GM21515 (cell line): ENCODE data around the gene APAF1.
A peak's percentile ranks its signal among the peaks of the same experiment; 100 is the strongest.

Source experiments
- ATAC-seq: cut with Tn5 transposase; IDR thresholded peaks from one replicate; pipeline ENCODE4 v1.9.1; 2021; ENCODE audit not compliant: unreplicated experiment

Gene APAF1

GRCh38 chr12:98725476-98726247 is 80.6 kb downstream of the APAF1 start:
- ATAC-seq = no peak

GRCh38 chr12:98727196-98727595 is 82.1 kb downstream of the APAF1 start:
- no peak for ATAC-seq

DNA sequence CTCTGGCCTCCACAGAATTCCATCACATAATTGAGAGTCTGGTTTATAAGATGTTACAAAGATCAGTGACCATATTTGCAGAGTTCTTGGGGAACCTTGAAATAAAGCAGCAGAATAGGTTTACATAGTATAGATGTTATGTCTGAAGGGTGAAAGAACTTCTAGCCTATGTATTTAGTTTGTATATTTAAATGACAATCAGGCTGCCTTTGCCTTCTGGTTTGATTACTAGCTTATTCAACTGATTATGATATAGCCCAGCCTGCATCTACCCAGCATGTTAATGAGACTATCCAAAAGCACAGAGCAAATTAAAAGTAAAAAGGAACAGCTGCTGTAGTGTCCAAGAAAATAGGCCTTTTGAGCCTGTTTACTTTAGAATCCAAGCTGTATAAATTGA is 85.3 kb downstream of the APAF1 start:
- ATAC-seq = no peak

GRCh38 chr12:98733667-98734350 is 88.7 kb downstream of the APAF1 start:
- ATAC-seq = no peak

- no peak for ATAC-seq
Measured at GRCh38 chr12:98735821-98736220, 90.7 kb downstream of the APAF1 start.

DNA sequence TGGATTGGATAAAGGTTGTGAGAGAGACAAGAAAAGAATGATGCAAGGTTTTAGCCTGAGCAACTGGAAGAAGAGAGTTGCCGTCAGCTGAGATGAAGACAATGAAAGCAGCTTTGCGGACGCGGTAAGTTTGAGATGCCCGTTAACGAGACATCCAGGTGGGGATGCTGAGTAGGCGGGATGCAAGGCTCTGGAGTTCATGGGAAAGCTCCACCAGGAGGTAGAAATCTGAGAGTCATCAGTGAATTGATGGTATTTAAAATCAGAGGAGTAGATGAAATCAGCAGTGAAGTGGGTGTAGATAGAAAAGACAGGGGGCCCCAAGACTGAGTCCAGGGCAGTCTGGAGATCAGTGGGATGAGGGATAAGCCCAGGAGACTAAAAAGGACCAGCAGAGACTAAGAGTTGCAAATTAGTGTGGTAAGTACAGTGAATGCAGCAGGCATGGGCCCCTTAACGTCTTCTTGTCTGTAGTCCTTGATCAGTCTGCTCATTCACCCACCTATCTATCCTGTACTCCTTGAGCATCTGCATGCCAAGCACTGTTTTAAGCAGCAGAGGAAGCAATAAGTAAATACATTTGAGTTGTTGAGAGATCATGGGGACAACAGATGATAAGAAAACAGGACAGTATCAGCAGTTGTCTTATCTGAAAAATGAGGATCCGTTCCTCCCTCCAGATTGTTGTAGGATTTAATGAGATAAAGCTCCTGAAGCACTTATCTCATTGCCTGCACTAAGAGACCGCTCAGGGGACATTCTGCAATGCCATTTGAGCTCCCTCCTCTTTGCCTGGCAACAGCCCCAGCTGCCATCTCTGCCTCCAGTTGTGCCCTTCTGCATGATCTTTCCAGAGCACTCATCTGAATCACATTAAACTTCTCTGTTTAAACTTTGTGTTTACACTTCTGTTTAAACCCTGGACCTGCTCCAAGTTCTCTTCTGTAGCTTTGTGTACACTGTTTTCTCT is 91.5 kb downstream of the APAF1 start:
- ATAC-seq = no peak

- no peak for ATAC-seq
Measured at GRCh38 chr12:98737322-98737712, 92.2 kb downstream of the APAF1 start.

- no peak for ATAC-seq
Measured at GRCh38 chr12:98738002-98738401, 92.9 kb downstream of the APAF1 start.

GRCh38 chr12:98738539-98738938 is 93.4 kb downstream of the APAF1 start:
- ATAC-seq = no peak

DNA sequence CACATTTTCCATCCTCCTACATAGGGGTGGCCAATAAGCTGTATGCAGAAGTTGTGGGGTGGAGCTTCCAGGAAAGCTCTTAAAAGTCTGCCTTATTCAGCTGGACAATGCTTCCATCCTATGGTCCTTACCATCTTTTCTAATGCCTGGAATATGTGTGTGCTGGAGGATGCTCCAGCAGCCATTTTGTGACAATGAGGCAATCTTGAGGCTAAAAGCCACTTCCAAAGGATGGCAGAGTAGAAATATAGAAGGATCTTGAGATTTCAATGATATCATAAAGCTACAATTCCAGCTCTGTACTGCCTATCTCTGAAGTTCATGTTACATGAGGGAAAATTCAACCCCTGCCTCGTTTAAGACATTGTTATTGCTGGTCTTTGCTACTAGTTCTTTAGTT is 95.7 kb downstream of the APAF1 start:
- no peak for ATAC-seq

DNA sequence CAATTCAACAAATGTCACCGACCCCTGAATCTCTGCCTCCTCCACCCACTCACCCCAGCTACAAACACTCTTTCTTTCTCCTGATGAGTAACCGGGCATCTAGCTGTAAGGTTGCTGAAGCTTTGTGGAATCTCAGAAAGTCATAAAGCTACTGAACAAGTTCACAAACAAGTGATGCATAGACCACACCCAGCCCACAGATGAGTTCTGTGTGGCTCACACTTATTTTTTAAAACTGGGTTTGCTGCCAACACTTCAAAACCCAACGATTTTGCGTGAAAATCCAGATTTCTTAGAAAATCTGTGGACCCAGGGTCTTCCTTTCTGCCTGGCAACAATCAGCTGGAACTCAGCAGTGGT is 96.1 kb downstream of the APAF1 start:
- ATAC-seq = no peak

GRCh38 chr12:98741556-98742265 is 96.6 kb downstream of the APAF1 start:
- no peak for ATAC-seq

- peak; percentile 53 for ATAC-seq
Measured at GRCh38 chr12:98743362-98743953, 98.4 kb downstream of the APAF1 start.

GRCh38 chr12:98744680-98745079 is 99.6 kb downstream of the APAF1 start:
- no peak for ATAC-seq

- peak; percentile 49 for ATAC-seq
Measured at GRCh38 chr12:98745578-98746391, 100.7 kb downstream of the APAF1 start.

GRCh38 chr12:98748463-98748862 is 103.4 kb downstream of the APAF1 start:
- no peak for ATAC-seq

DNA sequence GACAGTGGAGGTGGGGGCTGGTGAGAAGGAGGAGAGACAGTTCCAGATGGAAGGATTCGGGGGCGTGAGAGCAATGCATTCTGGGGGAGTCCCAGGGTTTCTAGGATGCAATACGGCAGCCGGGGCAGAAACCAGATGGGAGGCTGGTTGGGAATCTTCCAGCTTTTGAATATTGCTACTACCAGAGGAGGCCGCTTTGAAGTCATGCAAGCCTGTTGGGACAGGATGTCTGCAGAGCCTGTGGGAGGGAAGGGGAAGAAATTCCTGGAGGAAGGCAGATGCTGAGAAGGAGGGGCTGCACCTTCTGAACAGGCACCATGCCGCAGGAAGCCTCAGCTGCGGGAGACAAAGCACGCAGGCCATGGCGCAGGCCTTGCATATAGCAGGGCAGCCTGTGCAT is 105.4 kb downstream of the APAF1 start:
- no peak for ATAC-seq

- no peak for ATAC-seq
Measured at GRCh38 chr12:98751580-98752115, 106.6 kb downstream of the APAF1 start.

DNA sequence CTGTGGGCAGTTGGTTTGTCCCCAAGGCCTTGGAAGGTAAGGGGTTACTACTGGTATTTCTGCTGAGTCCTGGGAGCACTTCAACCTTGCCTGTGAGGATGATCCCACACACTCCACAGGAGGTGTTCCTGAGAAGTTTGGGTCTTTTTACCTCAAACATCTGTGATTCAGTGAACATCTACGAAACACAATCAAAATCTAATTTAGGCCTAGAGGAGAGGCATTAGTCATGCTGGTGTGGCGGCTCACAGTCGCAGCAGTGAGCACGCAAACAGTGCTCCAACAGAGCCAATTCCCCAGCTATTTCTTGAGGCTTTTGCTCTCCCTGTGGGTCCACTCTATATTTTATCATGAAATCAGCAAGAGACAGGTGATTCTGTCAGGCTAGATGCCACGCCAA is 107.6 kb downstream of the APAF1 start:
- ATAC-seq = no peak
